Keratinocyte (primary cell): Measurements from ENCODE around the gene YJU2. TPM values are rescaled to one million over a fixed set of nuclear protein-coding genes. Genes with fewer than 3 reads are reported as not detected.

Experiments
- DNase-seq: peaks from one replicate; pipeline ENCODE4 v3.0.0-alpha.2; 2011; ENCODE audit warnings: low read depth, missing footprints, low spot score
- FAIRE-seq: peaks from 2 replicates; lab custom pipeline; 2011; peaks lifted over from hg19 to GRCh38; lab: Jason Lieb, UNC
- H2AFZ ChIP-seq: 2 replicates; pipeline ENCODE4 v1.6.0; 2012; ENCODE audit warnings: low read length, control low read depth, inconsistent platforms; ENCODE audit not compliant: control insufficient read depth
- H3K27ac ChIP-seq: 2 replicates; pipeline ENCODE4 v1.5.1; 2011; ENCODE audit warnings: low read length; ENCODE audit not compliant: control insufficient read depth, insufficient read depth
- H3K27me3 ChIP-seq: 3 replicates; pipeline ENCODE4 v1.6.0; 2011; ENCODE audit warnings: low read length; ENCODE audit not compliant: control insufficient read depth, insufficient read depth; ENCODE audit errors: extremely low read depth
- H3K36me3 ChIP-seq, 2 experiments: 2 replicates in 1 of 2; 3 replicates in 1 of 2; pipeline ENCODE4 v1.5.1; 2011; ENCODE audit warnings: low read length in 2 of 2, mild to moderate bottlenecking in 1 of 2; ENCODE audit not compliant: control insufficient read depth in 2 of 2, insufficient read depth in 2 of 2; ENCODE audit errors: extremely low read depth in 1 of 2
- H3K4me1 ChIP-seq: 3 replicates; pipeline ENCODE4 v1.5.1; 2011; ENCODE audit warnings: low read length; ENCODE audit not compliant: control insufficient read depth, insufficient read depth; ENCODE audit errors: extremely low read depth
- H3K4me2 ChIP-seq: 3 replicates; pipeline ENCODE4 v1.6.0; 2011; ENCODE audit warnings: low read depth, low read length; ENCODE audit not compliant: control insufficient read depth, insufficient read depth; ENCODE audit errors: extremely low read depth
- H3K4me3 ChIP-seq, 3 experiments: fragments of 200-600 bp in 1 of 3; sonication (generic) in 1 of 3; 2 replicates in 2 of 3; 3 replicates in 1 of 3; pipeline ENCODE4 v1.5.1; 2011 to 2016; ENCODE audit warnings: low read length in 3 of 3, mild to moderate bottlenecking in 3 of 3, control low read depth in 2 of 3, inconsistent platforms in 1 of 3, low read depth in 1 of 3, mixed read lengths in 1 of 3, mixed run types in 1 of 3, moderate library complexity in 1 of 3; ENCODE audit not compliant: control insufficient read depth in 2 of 3, insufficient read depth in 2 of 3; ENCODE audit errors: extremely low read depth in 1 of 3
- H3K79me2 ChIP-seq: 2 replicates; pipeline ENCODE4 v1.6.0; 2012; ENCODE audit warnings: low read length; ENCODE audit not compliant: control insufficient read depth, insufficient read depth
- H3K9ac ChIP-seq: 3 replicates; pipeline ENCODE4 v1.6.0; 2011; ENCODE audit warnings: low read length; ENCODE audit not compliant: control insufficient read depth, insufficient read depth; ENCODE audit errors: extremely low read depth
- H3K9me1 ChIP-seq: 3 replicates; pipeline ENCODE4 v1.6.0; 2011; ENCODE audit warnings: low read length; ENCODE audit not compliant: control insufficient read depth, insufficient read depth; ENCODE audit errors: extremely low read depth
- H3K9me3 ChIP-seq: 2 replicates; pipeline ENCODE4 v1.5.1; 2012; ENCODE audit warnings: low read depth, low read length; ENCODE audit not compliant: control insufficient read depth
- H4K20me1 ChIP-seq: 3 replicates; pipeline ENCODE4 v1.6.0; 2011; ENCODE audit warnings: low read length; ENCODE audit not compliant: control insufficient read depth, insufficient read depth; ENCODE audit errors: extremely low read depth
- EZH2 ChIP-seq: IDR thresholded peaks from one replicate; pipeline ENCODE4 v1.6.1; 2012; ENCODE audit warnings: inconsistent platforms, mild to moderate bottlenecking, low read length, moderate library complexity
- dilution Hi-C: fragments of 300-500 bp; cut with MboI; formaldehyde crosslinking; loops from one replicate; pipeline ENCODE4 v1.7.0; 2020; ENCODE audit warnings: low sequenced_read_pairs; ENCODE audit not compliant: extremely low pct_ligation_motif_present
- polyA plus RNA-seq, 5 experiments: library from polyadenylated mRNA; depleted of rRNA in 3 of 5; stranded (reverse) in 3 of 5; stranded (forward) in 1 of 5; unstranded in 1 of 5; fragments of >200 nt; gene quantifications; 1 replicate in 1 of 5; 2 replicates in 3 of 5; 3 replicates in 1 of 5; pipeline versions ENCODE4 v1.2.1 to v1.2.3, GENCODE V29; 2011 to 2012; ENCODE audit warnings: missing spikeins in 2 of 5, low read depth in 1 of 5, low replicate concordance in 1 of 5
- TF ChIP-seq, protein P1 (sequence below), 3 experiments: IDR thresholded peaks in 1 of 3; conservative IDR thresholded peaks in 1 of 3; optimal IDR thresholded peaks in 1 of 3; 2 replicates in 2 of 3; 3 replicates in 1 of 3; pipeline versions ENCODE3 to v1.5.1; 2011; ENCODE audit warnings: low read length in 3 of 3, mild to moderate bottlenecking in 3 of 3, moderate library complexity in 2 of 3, control low read depth in 1 of 3, inconsistent platforms in 1 of 3; ENCODE audit not compliant: insufficient read depth in 2 of 3; ENCODE audit errors: extremely low read depth in 1 of 3

YJU2 gene
- polyA plus RNA-seq, 1 donor (not counting 4 experiments of a cell fraction or from before 2014, with no cell fraction given), result 13.7 TPM

DNA sequence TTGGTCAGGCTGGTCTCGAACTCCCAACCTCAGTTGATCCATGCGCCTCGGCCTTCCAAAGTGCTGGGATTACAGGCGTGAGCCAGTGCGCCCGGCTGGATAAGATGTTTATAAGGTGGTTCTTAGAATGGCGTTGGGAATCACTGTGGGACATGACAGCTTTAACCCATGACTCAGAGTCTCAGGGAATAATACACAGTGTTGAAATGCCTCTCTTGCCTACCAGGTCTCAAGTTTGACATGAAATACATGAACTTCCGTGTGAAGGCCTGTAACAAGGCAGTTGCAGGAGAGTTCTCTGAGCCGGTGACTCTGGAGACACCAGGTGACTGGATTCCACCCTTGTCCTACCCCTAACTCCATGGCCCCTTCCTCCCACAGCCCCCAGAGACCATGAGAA, 70.1 kb downstream of the YJU2 start:
- Histone ChIP-seq H3K4me1 (no peaks in the 10 kb centered on the region), H3K27me3 (no peaks in the 10 kb centered on the region), H3K9me1 (no peaks in the 10 kb centered on the region), H3K9me3 (no peaks in the 10 kb centered on the region), H3K36me3 (no peaks in the 10 kb centered on the region), H3K79me2 (no peaks in the 10 kb centered on the region), H3K4me2 (no peak overlapping the region), H4K20me1 (no peaks in the 10 kb centered on the region), H2AFZ (no peak overlapping the region), H3K4me3 (no peak overlapping the region), H3K27ac (no peak overlapping the region), H3K9ac (no peak overlapping the region)
- dilution Hi-C loops, result no loop called here
- DNase-seq, result no peak
- no peak for TF ChIP-seq EZH2
- TF ChIP-seq, protein P1, sequence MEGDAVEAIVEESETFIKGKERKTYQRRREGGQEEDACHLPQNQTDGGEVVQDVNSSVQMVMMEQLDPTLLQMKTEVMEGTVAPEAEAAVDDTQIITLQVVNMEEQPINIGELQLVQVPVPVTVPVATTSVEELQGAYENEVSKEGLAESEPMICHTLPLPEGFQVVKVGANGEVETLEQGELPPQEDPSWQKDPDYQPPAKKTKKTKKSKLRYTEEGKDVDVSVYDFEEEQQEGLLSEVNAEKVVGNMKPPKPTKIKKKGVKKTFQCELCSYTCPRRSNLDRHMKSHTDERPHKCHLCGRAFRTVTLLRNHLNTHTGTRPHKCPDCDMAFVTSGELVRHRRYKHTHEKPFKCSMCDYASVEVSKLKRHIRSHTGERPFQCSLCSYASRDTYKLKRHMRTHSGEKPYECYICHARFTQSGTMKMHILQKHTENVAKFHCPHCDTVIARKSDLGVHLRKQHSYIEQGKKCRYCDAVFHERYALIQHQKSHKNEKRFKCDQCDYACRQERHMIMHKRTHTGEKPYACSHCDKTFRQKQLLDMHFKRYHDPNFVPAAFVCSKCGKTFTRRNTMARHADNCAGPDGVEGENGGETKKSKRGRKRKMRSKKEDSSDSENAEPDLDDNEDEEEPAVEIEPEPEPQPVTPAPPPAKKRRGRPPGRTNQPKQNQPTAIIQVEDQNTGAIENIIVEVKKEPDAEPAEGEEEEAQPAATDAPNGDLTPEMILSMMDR (optimal IDR thresholded peaks at IDR 0.05 in 1 of 3, IDR thresholded peaks at IDR 0.05 in 1 of 3, conservative IDR thresholded peaks at IDR 0.05 in 1 of 3; ENCODE audit: extremely low read depth in 1 of 3, insufficient read depth in 2 of 3, low read length in 3 of 3), result no peak
- FAIRE-seq, result no peak

DNA sequence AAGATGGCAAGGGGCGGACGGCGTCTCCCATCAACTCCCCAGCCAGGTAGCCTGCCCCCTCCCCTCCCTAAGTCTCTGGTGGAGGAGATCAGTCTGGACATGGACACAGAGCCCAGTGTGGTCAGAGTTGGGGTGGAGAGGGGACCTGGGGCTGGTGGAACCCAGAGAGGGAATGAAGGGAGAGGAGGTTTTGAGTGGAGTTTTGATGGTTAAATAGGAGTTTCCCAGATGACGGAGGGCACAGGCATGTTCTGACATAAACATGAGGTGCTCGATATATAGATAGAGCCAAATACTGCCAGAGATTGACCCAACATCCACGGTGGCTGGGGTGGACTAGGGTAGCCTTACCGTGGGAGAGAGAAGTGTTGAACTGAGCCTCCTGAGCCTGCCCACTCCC, 71.6 kb downstream of the YJU2 start:
- Histone ChIP-seq H3K27ac (no peak overlapping the region), H3K4me1 (no peaks in the 10 kb centered on the region), H3K27me3 (no peaks in the 10 kb centered on the region), H3K9me1 (no peaks in the 10 kb centered on the region), H2AFZ (no peak overlapping the region), H3K9ac (no peak overlapping the region), H3K9me3 (no peaks in the 10 kb centered on the region), H3K79me2 (no peaks in the 10 kb centered on the region), H3K4me3 (no peak overlapping the region), H3K36me3 (no peaks in the 10 kb centered on the region), H4K20me1 (no peaks in the 10 kb centered on the region), H3K4me2 (no peak overlapping the region)
- DNase-seq (no peak), FAIRE-seq (no peak)
- dilution Hi-C loops, result no loop called here
- TF ChIP-seq, protein P1 (optimal IDR thresholded peaks at IDR 0.05 in 1 of 3, IDR thresholded peaks at IDR 0.05 in 1 of 3, conservative IDR thresholded peaks at IDR 0.05 in 1 of 3; ENCODE audit: extremely low read depth in 1 of 3, insufficient read depth in 2 of 3, low read length in 3 of 3), result no peak
- no peak for TF ChIP-seq EZH2

Other genes starting within 250 kb of the YJU2 start
- gene PIAS4, start 239.3 kb upstream of the YJU2 start, polyA plus RNA-seq, result 6.1 to 11.4 TPM (median 7.5 TPM) in 3 replicates
- gene ZBTB7A, start 180.2 kb upstream of the YJU2 start, polyA plus RNA-seq, result 3.7 to 9.8 TPM (median 7.2 TPM) in 3 replicates
- 61.8 to 97.9 TPM (median 89.5 TPM) in 3 replicates for gene MAP2K2, start 123.0 kb upstream of the YJU2 start, polyA plus RNA-seq
- gene CREB3L3, start 93.4 kb upstream of the YJU2 start, polyA plus RNA-seq, result not detected in 3 replicates
- gene SIRT6, start 64.5 kb upstream of the YJU2 start, polyA plus RNA-seq, result 14.6 to 28.6 TPM (median 17.4 TPM) in 3 replicates
- gene ANKRD24, start 64.4 kb upstream of the YJU2 start, polyA plus RNA-seq, result 0.02 to 0.15 TPM (median 0.07 TPM) in 3 replicates
- gene EBI3, start 17.6 kb upstream of the YJU2 start, polyA plus RNA-seq, result 0.05 to 0.21 TPM in 2 of 3 replicates, not detected in the other
- not detected in 3 replicates for gene SHD, start 32.2 kb downstream of the YJU2 start, polyA plus RNA-seq
- not detected in 3 replicates for gene TMIGD2, start 55.3 kb downstream of the YJU2 start, polyA plus RNA-seq
- 0.35 to 1.8 TPM (median 0.49 TPM) in 3 replicates for gene FSD1, start 57.5 kb downstream of the YJU2 start, polyA plus RNA-seq
- 53.8 to 80.5 TPM (median 60.0 TPM) in 3 replicates for gene STAP2, start 91.7 kb downstream of the YJU2 start, polyA plus RNA-seq
- 4.2 to 4.7 TPM (median 4.6 TPM) in 3 replicates for gene MPND, start 96.5 kb downstream of the YJU2 start, polyA plus RNA-seq
- 47.4 to 61.0 TPM (median 52.7 TPM) in 3 replicates for gene SH3GL1, start 153.5 kb downstream of the YJU2 start, polyA plus RNA-seq
- 5.2 to 12.5 TPM (median 10.6 TPM) in 3 replicates for gene CHAF1A, start 155.6 kb downstream of the YJU2 start, polyA plus RNA-seq
- 36.4 to 63.1 TPM (median 48.2 TPM) in 3 replicates for gene UBXN6, start 210.7 kb downstream of the YJU2 start, polyA plus RNA-seq
- 19.5 to 22.0 TPM (median 21.6 TPM) in 3 replicates for gene HDGFL2, start 225.2 kb downstream of the YJU2 start, polyA plus RNA-seq